Measurements from ENCODE around the gene PUS7. TPM values are rescaled to one million over a fixed set of nuclear protein-coding genes. Genes with fewer than 3 reads are reported as not detected.

PUS7 gene
- total RNA-seq: 10 to 100 TPM; 12.4 to 16.7 TPM
- polyA plus RNA-seq: 1 to 10 TPM; 5.0 to 9.2 TPM
- long read RNA-seq, donor 1, partial matches to known transcripts: 0 of 3 reads
- long read RNA-seq, donor 1, other reads (novel, unspliced or antisense): 0 of 3 reads
- long read RNA-seq, donor 2, partial matches to known transcripts: 0 of 1 reads
- long read RNA-seq, donor 2, other reads (novel, unspliced or antisense): 0 of 1 reads
- long read RNA-seq, donor 3, partial matches to known transcripts: 5 of 6 reads
- long read RNA-seq, donor 3, other reads (novel, unspliced or antisense): 0 of 6 reads
- long read RNA-seq, donor 4: 0 reads
- long read RNA-seq, donor 5, partial matches to known transcripts: 0 of 1 reads
- long read RNA-seq, donor 5, other reads (novel, unspliced or antisense): 0 of 1 reads

DNA sequence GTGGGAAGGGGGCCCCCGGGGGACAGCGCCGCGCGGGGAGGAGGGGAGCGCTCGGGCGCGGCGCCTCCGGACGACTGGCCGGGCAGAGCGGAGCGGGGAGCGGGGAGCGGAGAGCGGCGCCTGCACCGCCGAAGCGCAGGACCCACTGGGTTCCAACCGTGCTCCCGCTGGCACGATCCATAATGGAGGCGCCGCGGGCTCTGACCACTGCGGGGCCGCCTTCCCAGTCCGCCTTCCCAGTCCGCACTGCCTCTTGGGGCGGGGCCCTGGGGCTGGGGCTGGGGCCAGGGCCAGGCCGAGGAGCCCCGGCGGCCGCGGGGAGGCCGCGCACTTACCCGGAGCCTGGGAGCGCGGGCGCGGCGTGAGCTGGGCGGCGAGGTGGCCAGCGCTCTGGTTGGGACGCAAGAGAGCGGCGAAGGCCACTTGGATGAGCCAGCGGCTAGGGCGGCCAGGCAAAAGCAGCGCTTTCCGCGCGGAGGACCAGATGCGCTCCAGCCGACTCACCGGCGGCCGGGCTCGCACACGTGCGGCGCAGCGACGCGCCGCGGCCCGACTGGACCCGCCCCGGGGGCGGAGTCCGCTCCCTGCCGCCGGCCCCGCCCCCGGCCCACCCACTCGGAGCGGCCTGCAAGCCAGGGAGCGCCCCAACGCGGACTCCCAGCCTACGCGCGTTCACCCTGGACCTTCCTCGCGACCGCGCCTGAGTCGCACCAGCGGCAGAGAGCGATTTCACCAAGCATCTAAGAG, at the start of gene PUS7:
PUS7 (minus strand) TSS at position 555 of the 747 bp plus-strand sequence. CDS start 13,759 bp downstream, outside the sequence.
- no peak for TF ChIP-seq CTCF (IDR thresholded peaks at IDR 0.05; ENCODE audit: control extremely low read depth, extremely low read depth)

GRCh38 chr7:105567821-105568220, 45.8 kb upstream of the PUS7 start:
- no peak overlapping the region for H3K9ac ChIP-seq (ENCODE audit: insufficient read depth in 1 of 2, low read length in 2 of 2)
- WGBS, 2 donors: 89 to 90% methylated on average over 3 of the region's 3 CpGs
- peaks cover 11 to 31% (median 21%) of the 10 kb centered on the region in 4 donors for H3K36me3 ChIP-seq (ENCODE audit: control insufficient read depth in 4 of 4, insufficient read depth in 4 of 4, low read length in 4 of 4)
- no peaks in the 10 kb centered on the region for H3K27me3 ChIP-seq (ENCODE audit: control insufficient read depth in 3 of 3, insufficient read depth in 3 of 3, low read length in 2 of 3)
- H3K9me3 ChIP-seq (ENCODE audit: control insufficient read depth in 4 of 4, insufficient read depth in 3 of 4, low read length in 3 of 4): no peaks in the 10 kb centered on the region
- no peak overlapping the region for H3K27ac ChIP-seq (ENCODE audit: low read depth in 1 of 2, low read length in 1 of 2)
- TF ChIP-seq CTCF (IDR thresholded peaks at IDR 0.05; ENCODE audit: control extremely low read depth, extremely low read depth): no peak
- H3K4me3 ChIP-seq: no peak overlapping the region
- ATAC-seq (ENCODE audit: insufficient read depth, low FRiP score) (no peak), DNase-seq (no peak)
- H3K4me1 ChIP-seq (ENCODE audit: control insufficient read depth in 5 of 5, insufficient read depth in 5 of 5, low read length in 5 of 5): no peaks in the 10 kb centered on the region

More for the DNA sequence above, at the start of gene PUS7:
- H3K4me3 ChIP-seq: peak within 1 kb of the TSS; percentile 86
- no peaks in the 10 kb centered on the region for H3K9me3 ChIP-seq (ENCODE audit: control insufficient read depth in 4 of 4, insufficient read depth in 3 of 4, low read length in 3 of 4)
- H3K4me1 ChIP-seq (ENCODE audit: control insufficient read depth in 5 of 5, insufficient read depth in 5 of 5, low read length in 5 of 5): peaks cover 0 to 4% (median 3%) of the 10 kb centered on the region in 5 donors
- 0% methylated on average over 87 to 96 of the region's 96 CpGs for WGBS, 2 donors
- peak within 1 kb of the TSS; percentile 88 to 89 for H3K27ac ChIP-seq (ENCODE audit: low read depth in 1 of 2, low read length in 1 of 2)
- ATAC-seq (ENCODE audit: insufficient read depth, low FRiP score): peak; percentile 95
- peak; percentile 92 to 96 (median 93) for DNase-seq
- H3K36me3 ChIP-seq (ENCODE audit: control insufficient read depth in 4 of 4, insufficient read depth in 4 of 4, low read length in 4 of 4): peaks cover 0 to 7% (median 2%) of the 10 kb centered on the region in 4 donors
- H3K9ac ChIP-seq (ENCODE audit: insufficient read depth in 1 of 2, low read length in 2 of 2): peak within 1 kb of the TSS; percentile 76 to 95
- H3K27me3 ChIP-seq (ENCODE audit: control insufficient read depth in 3 of 3, insufficient read depth in 3 of 3, low read length in 2 of 3): no peaks in the 10 kb centered on the region

- no peak overlapping the region for H3K27ac ChIP-seq (ENCODE audit: low read depth in 1 of 2, low read length in 1 of 2)
- 64 to 80% methylated on average over 2 of the region's 2 CpGs for WGBS, 2 donors
- no peak for TF ChIP-seq CTCF (IDR thresholded peaks at IDR 0.05; ENCODE audit: control extremely low read depth, extremely low read depth)
- H3K4me3 ChIP-seq: no peak overlapping the region
- H3K27me3 ChIP-seq (ENCODE audit: control insufficient read depth in 3 of 3, insufficient read depth in 3 of 3, low read length in 2 of 3): no peaks in the 10 kb centered on the region
- H3K9ac ChIP-seq (ENCODE audit: insufficient read depth in 1 of 2, low read length in 2 of 2): no peak overlapping the region
- peaks cover 11 to 32% (median 23%) of the 10 kb centered on the region in 4 donors for H3K36me3 ChIP-seq (ENCODE audit: control insufficient read depth in 4 of 4, insufficient read depth in 4 of 4, low read length in 4 of 4)
- ATAC-seq (ENCODE audit: insufficient read depth, low FRiP score): no peak
- no peaks in the 10 kb centered on the region for H3K4me1 ChIP-seq (ENCODE audit: control insufficient read depth in 5 of 5, insufficient read depth in 5 of 5, low read length in 5 of 5)
- H3K9me3 ChIP-seq (ENCODE audit: control insufficient read depth in 4 of 4, insufficient read depth in 3 of 4, low read length in 3 of 4): no peaks in the 10 kb centered on the region
- no peak for DNase-seq
These were observed 45.0 kb upstream of the PUS7 start for GRCh38 chr7:105567024-105567423.

All from lung (tissue), 16 donors.